Natural killer cell (primary cell): ENCODE measurements around the gene GAL. TPM values are rescaled to one million over a fixed set of nuclear protein-coding genes. Genes with fewer than 3 reads are reported as not detected.

Source experiments
- ATAC-seq, 3 donors: fragments of 150-1000 bp in 2 of 3; fragments of 200-7000 bp in 1 of 3; cut with Tn5 transposase; 1 replicate in 1 of 3; 2 replicates in 2 of 3; pipeline ENCODE4 v1.10.0; 2021; ENCODE audit warnings: mild to moderate bottlenecking in 2 of 3, moderate library complexity in 2 of 3
- DNase-seq, 2 donors: peaks; one replicate each; pipeline versions ENCODE4 v3.0.0 to v3.0.0-alpha.2; 2013 to 2021; ENCODE audit warnings: mixed read lengths in 1 of 2
- H3K27ac ChIP-seq: one replicate; pipeline ENCODE4 v1.5.1; 2013; ENCODE audit warnings: mild to moderate bottlenecking, low read length
- H3K27me3 ChIP-seq: one replicate; pipeline ENCODE4 v1.6.1; 2013; ENCODE audit warnings: low read length; ENCODE audit not compliant: control insufficient read depth, insufficient read depth
- H3K36me3 ChIP-seq: one replicate; pipeline ENCODE4 v1.6.1; 2013; ENCODE audit warnings: low read length; ENCODE audit not compliant: control insufficient read depth, insufficient read depth
- H3K4me1 ChIP-seq: one replicate; pipeline ENCODE4 v1.6.1; 2013; ENCODE audit warnings: low read length; ENCODE audit not compliant: control insufficient read depth, insufficient read depth
- H3K4me3 ChIP-seq: one replicate; pipeline ENCODE4 v1.5.1; 2013; ENCODE audit warnings: low read length
- H3K9me3 ChIP-seq: one replicate; pipeline ENCODE4 v1.6.1; 2013; ENCODE audit warnings: low read length; ENCODE audit not compliant: control insufficient read depth, insufficient read depth
- H3K27ac Mint-ChIP-seq, 2 donors: one replicate each; pipeline ENCODE4 v1.8.0; 2022; ENCODE audit warnings: mild to moderate bottlenecking in 2 of 2, mixed read lengths in 2 of 2, moderate library complexity in 1 of 2
- H3K27me3 Mint-ChIP-seq, 2 donors: one replicate each; pipeline ENCODE4 v1.8.0; 2022; ENCODE audit warnings: low read depth in 2 of 2, mixed read lengths in 2 of 2
- H3K36me3 Mint-ChIP-seq: one replicate; pipeline ENCODE4 v1.8.0; 2022; ENCODE audit warnings: mixed read lengths
- H3K4me1 Mint-ChIP-seq, 2 donors: one replicate each; pipeline ENCODE4 v1.8.0; 2022; ENCODE audit warnings: mixed read lengths in 2 of 2
- H3K4me3 Mint-ChIP-seq: one replicate; pipeline ENCODE4 v1.8.0; 2022; ENCODE audit warnings: mild to moderate bottlenecking, moderate library complexity, mixed read lengths
- H3K9me3 Mint-ChIP-seq, 2 donors: one replicate each; pipeline ENCODE4 v1.8.0; 2022; ENCODE audit warnings: mixed read lengths in 2 of 2
- WGBS: methylation state at CpG from one replicate; pipeline ENCODE4 v1.1.7; 2013; ENCODE audit warnings: missing lambda C conversion rate; ENCODE audit not compliant: insufficient coverage; 5-methylcytosine and 5-hydroxymethylcytosine counted together
- intact Hi-C: fragments of 100-400 bp; cut with micrococcal nuclease; formaldehyde crosslinking; loops from one replicate; pipeline ENCODE4 v1.14.2; 2022
- total RNA-seq, 4 donors: library from RNA; stranded (reverse); fragments of 120-200 nt in 1 of 4; gene quantifications; one replicate each; pipeline versions ENCODE4 v1.2.3 to v1.2.4, GENCODE V29; 2013 to 2022
- TF ChIP-seq, protein P1 (sequence below): fragments of 200-600 bp; IDR thresholded peaks from one replicate; pipeline ENCODE4 v1.8.0; 2022; ENCODE audit warnings: antibody characterized with exemption

Gene GAL
- total RNA-seq, 3 donors from 2014 or later (not counting 1 experiment from before 2014, with no cell fraction given) = not detected

DNA sequence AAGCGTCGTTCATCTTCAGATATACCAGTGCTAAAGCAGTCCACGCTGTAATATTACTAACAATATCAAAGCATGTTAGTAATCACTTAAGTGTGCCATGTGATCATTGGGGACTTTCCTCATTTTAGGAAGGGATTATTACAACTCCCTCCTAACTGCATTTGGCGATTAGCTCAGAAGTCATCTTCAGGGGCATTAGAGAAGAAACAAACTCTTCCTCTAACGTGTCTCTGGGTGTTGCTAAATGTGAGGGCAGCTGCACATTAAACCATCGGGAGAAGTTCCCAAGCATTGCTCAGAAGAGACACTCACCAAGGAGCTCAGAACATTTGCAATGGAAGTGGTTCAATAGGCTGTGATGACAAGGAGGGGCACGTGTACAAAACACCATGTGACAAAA, 49.8 kb downstream of the GAL start:
- Mint-ChIP-seq H3K36me3 (no peaks in the 10 kb centered on the region), H3K4me3 (no peak overlapping the region), H3K27ac (no peak overlapping the region), H3K27me3 (peaks cover 0 to 3% of the 10 kb centered on the region in 2 donors), H3K4me1 (no peaks in the 10 kb centered on the region), H3K9me3 (no peaks in the 10 kb centered on the region)
- TF ChIP-seq, protein P1, sequence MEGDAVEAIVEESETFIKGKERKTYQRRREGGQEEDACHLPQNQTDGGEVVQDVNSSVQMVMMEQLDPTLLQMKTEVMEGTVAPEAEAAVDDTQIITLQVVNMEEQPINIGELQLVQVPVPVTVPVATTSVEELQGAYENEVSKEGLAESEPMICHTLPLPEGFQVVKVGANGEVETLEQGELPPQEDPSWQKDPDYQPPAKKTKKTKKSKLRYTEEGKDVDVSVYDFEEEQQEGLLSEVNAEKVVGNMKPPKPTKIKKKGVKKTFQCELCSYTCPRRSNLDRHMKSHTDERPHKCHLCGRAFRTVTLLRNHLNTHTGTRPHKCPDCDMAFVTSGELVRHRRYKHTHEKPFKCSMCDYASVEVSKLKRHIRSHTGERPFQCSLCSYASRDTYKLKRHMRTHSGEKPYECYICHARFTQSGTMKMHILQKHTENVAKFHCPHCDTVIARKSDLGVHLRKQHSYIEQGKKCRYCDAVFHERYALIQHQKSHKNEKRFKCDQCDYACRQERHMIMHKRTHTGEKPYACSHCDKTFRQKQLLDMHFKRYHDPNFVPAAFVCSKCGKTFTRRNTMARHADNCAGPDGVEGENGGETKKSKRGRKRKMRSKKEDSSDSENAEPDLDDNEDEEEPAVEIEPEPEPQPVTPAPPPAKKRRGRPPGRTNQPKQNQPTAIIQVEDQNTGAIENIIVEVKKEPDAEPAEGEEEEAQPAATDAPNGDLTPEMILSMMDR = no peak
- Histone ChIP-seq H3K9me3 (no peaks in the 10 kb centered on the region), H3K27me3 (no peaks in the 10 kb centered on the region), H3K27ac (no peak overlapping the region), H3K36me3 (no peaks in the 10 kb centered on the region), H3K4me1 (no peaks in the 10 kb centered on the region), H3K4me3 (no peak overlapping the region)
- intact Hi-C loops = no loop called here
- WGBS = 95% methylated on average over 6 of the region's 7 CpGs
- DNase-seq = no peak
- ATAC-seq = no peak

DNA sequence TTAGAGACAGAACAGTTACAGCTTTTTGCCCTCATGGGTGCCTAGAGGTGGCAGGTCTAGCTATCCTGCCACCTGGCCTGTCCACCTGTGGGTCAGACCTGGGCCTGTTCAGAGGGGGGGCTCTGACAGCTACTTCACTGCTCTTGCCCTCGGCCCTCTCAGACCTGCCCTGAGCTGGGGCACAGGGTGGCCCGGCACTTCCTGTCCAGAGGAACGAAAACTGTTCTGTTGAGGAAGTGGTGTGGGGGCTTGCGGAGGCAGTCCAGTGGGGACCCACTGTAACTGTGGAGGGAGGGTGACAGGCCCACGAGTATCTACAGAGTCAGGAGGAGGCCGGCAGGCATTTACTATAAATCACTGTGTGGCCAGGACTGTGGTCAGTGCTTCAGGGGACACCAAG, 50.8 kb downstream of the GAL start:
- Mint-ChIP-seq H3K27ac (no peak overlapping the region), H3K9me3 (no peaks in the 10 kb centered on the region)

DNA sequence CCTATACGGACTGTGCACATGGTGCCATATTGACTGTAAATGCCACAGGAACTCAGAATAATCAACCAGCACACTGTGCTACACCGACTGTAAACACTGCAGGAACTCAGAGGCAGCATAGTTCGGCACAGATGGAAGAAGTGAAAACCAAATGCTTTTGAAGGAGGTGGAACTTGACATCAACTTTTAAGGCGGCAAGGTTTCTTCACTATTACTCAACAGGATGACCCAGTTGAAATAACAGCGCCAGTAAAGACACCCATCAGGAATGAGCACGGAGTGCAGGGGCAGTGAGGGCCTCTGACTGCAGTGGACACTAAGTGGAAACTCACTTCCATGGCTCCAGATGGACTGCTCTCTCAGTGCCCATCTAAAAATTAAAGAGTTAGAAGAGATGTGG, 51.3 kb downstream of the GAL start:
- Mint-ChIP-seq H3K9me3 (no peaks in the 10 kb centered on the region), H3K27ac (no peak overlapping the region), H3K4me1 (no peaks in the 10 kb centered on the region), H3K4me3 (no peak overlapping the region), H3K27me3 (peaks cover 0 to 3% of the 10 kb centered on the region in 2 donors), H3K36me3 (no peaks in the 10 kb centered on the region)
- H3K27me3 ChIP-seq = no peaks in the 10 kb centered on the region
- DNase-seq (no peak), ATAC-seq (peak in 1 of 3 donors; percentile 43)
- intact Hi-C loops = no loop called here
- 94% methylated on average over 6 of the region's 6 CpGs for WGBS
- no peaks in the 10 kb centered on the region for H3K36me3 ChIP-seq
- no peaks in the 10 kb centered on the region for H3K9me3 ChIP-seq
- no peak overlapping the region for H3K4me3 ChIP-seq
- H3K4me1 ChIP-seq = no peaks in the 10 kb centered on the region
- H3K27ac ChIP-seq = no peak overlapping the region
- TF ChIP-seq, protein P1 = no peak

More for the DNA sequence above, 50.8 kb downstream of the GAL start:
- Mint-ChIP-seq H3K27me3 (peaks cover 0 to 3% of the 10 kb centered on the region in 2 donors), H3K4me1 (no peaks in the 10 kb centered on the region), H3K4me3 (no peak overlapping the region), H3K36me3 (no peaks in the 10 kb centered on the region)
- DNase-seq (no peak), ATAC-seq (no peak)
- Histone ChIP-seq H3K36me3 (no peaks in the 10 kb centered on the region), H3K4me3 (no peak overlapping the region), H3K4me1 (no peaks in the 10 kb centered on the region), H3K27ac (no peak overlapping the region), H3K9me3 (no peaks in the 10 kb centered on the region), H3K27me3 (no peaks in the 10 kb centered on the region)
- TF ChIP-seq, protein P1 = no peak
- intact Hi-C loops = no loop called here
- 72% methylated on average over 6 of the region's 6 CpGs for WGBS

Other genes starting within 250 kb of the GAL start
- 100 to 1,000 TPM; 148 to 176 (median 149) TPM for gene PPP6R3, start 223.8 kb upstream of the GAL start, total RNA-seq
- gene TESMIN, start 67.0 kb downstream of the GAL start, total RNA-seq = 1 to 10 TPM; 1.1 to 3.9 (median 1.1) TPM
- gene CPT1A, start 157.4 kb downstream of the GAL start, total RNA-seq = 100 to 1,000 TPM in 2 of 3 donors, 10 to 100 TPM in 1; 70.3 to 129 (median 100) TPM
- gene MRPL21, start 219.3 kb downstream of the GAL start, total RNA-seq = 10 to 100 TPM; 39.0 to 47.4 (median 40.3) TPM
- gene IGHMBP2, start 219.3 kb downstream of the GAL start, total RNA-seq = 10 to 100 TPM; 31.5 to 52.3 (median 48.5) TPM